HL-60 (cell line): ENCODE data around the gene STARD10.

Experiments
- DNase-seq, 2 experiments: peaks; one replicate each; pipeline ENCODE4 v3.0.0-alpha.2; 2010 to 2020; ENCODE audit warnings: low read depth in 1 of 2, low spot score in 1 of 2
- H3K27ac ChIP-seq: fragments of 250-450 bp; sonication (Bioruptor Pico); replicated peaks from 2 replicates; pipeline ENCODE4 v1.5.1; 2020; ENCODE audit warnings: mild to moderate bottlenecking, moderate library complexity
- H3K27me3 ChIP-seq: fragments of 250-450 bp; sonication (Bioruptor Pico); 2 replicates; pipeline ENCODE4 v1.5.1; 2021; ENCODE audit warnings: mild to moderate bottlenecking, moderate library complexity; ENCODE audit not compliant: insufficient read depth, poor library complexity, severe bottlenecking
- H3K4me3 ChIP-seq: replicated peaks from 2 replicates; pipeline ENCODE4 v1.5.1; 2011; ENCODE audit warnings: mild to moderate bottlenecking, control low read depth, low read length; ENCODE audit not compliant: insufficient read depth
- CTCF ChIP-seq: IDR thresholded peaks from one replicate; pipeline ENCODE4 v1.5.1; 2011; ENCODE audit warnings: low read length, control low read depth, inconsistent platforms; ENCODE audit not compliant: insufficient read depth
- GABPA ChIP-seq: IDR thresholded peaks from 2 replicates; pipeline ENCODE4 v1.6.1; 2012; ENCODE audit warnings: low read depth
- POLR2AphosphoS5 ChIP-seq: IDR thresholded peaks from 2 replicates; pipeline ENCODE4 v1.6.1; 2012; ENCODE audit warnings: low read depth
- REST ChIP-seq: IDR thresholded peaks from 2 replicates; pipeline ENCODE4 v1.6.1; 2012; ENCODE audit warnings: low read depth; ENCODE audit not compliant: insufficient replicate concordance
- SPI1 ChIP-seq: IDR thresholded peaks from 2 replicates; pipeline ENCODE4 v1.6.1; 2012; ENCODE audit warnings: low read depth, mild to moderate bottlenecking, borderline replicate concordance

The STARD10 gene

GRCh38 chr11:72783144-72783905 lies 10.5 kb downstream of the STARD10 start:
- no peak for TF ChIP-seq REST
- TF ChIP-seq CTCF, result no peak
- no peak for TF ChIP-seq POLR2AphosphoS5
- TF ChIP-seq GABPA, result no peak
- no peak for TF ChIP-seq SPI1

GRCh38 chr11:72782081-72782920 lies 11.5 kb downstream of the STARD10 start:
- Histone ChIP-seq H3K27me3 (peaks cover 5% of the 10 kb centered on the region), H3K4me3 (peak overlapping the region; percentile 31), H3K27ac (no peak overlapping the region)
- no peak for TF ChIP-seq POLR2AphosphoS5
- no peak for TF ChIP-seq CTCF
- TF ChIP-seq GABPA, result no peak
- TF ChIP-seq REST, result no peak
- no peak for TF ChIP-seq SPI1
- DNase-seq, result no peak

More at GRCh38 chr11:72783144-72783905, 10.5 kb downstream of the STARD10 start:
- Histone ChIP-seq H3K27ac (no peak overlapping the region), H3K4me3 (no peak overlapping the region), H3K27me3 (peaks cover 5% of the 10 kb centered on the region)
- no peak for DNase-seq

GRCh38 chr11:72781313-72782080 lies 12.3 kb downstream of the STARD10 start:
- H3K27ac ChIP-seq, result no peak overlapping the region
- DNase-seq, result no peak
- H3K4me3 ChIP-seq, result peak overlapping the region; percentile 31
- peaks cover 5% of the 10 kb centered on the region for H3K27me3 ChIP-seq
- TF ChIP-seq SPI1 (no peak), GABPA (no peak), CTCF (no peak), REST (no peak), POLR2AphosphoS5 (no peak)
